ENCODE data around the gene GBX1.

GBX1 gene

GRCh38 chr7:151177310-151177709 lies 9.8 kb upstream of the GBX1 start:
- H3K4me3 ChIP-seq (ENCODE audit: low read depth, low read length) = no peak overlapping the region
- no peak for DNase-seq (ENCODE audit: low read depth)
- no peak for TF ChIP-seq POLR2A (IDR thresholded peaks at IDR 0.05; ENCODE audit: extremely low read depth, insufficient read length)
- no peak for TF ChIP-seq MAX (IDR thresholded peaks at IDR 0.05; ENCODE audit: low read depth, low read length)
- TF ChIP-seq CTCF (IDR thresholded peaks at IDR 0.05; ENCODE audit: low read depth, low read length) = no peak

- no peak for DNase-seq (ENCODE audit: low read depth)
- TF ChIP-seq MYC (IDR thresholded peaks at IDR 0.05; ENCODE audit: low read depth, low read length) (no peak), MAX (IDR thresholded peaks at IDR 0.05; ENCODE audit: low read depth, low read length) (no peak), CTCF (IDR thresholded peaks at IDR 0.05; ENCODE audit: low read depth, low read length) (no peak), POLR2A (IDR thresholded peaks at IDR 0.05; ENCODE audit: extremely low read depth, insufficient read length) (no peak)
- no peak overlapping the region for H3K4me3 ChIP-seq (ENCODE audit: low read depth, low read length)
Measured at GRCh38 chr7:151176401-151176800, 8.9 kb upstream of the GBX1 start.

- DNase-seq (ENCODE audit: low read depth) = no peak
- TF ChIP-seq POLR2A (IDR thresholded peaks at IDR 0.05; ENCODE audit: extremely low read depth, insufficient read length) (no peak), MYC (IDR thresholded peaks at IDR 0.05; ENCODE audit: low read depth, low read length) (no peak), CTCF (IDR thresholded peaks at IDR 0.05; ENCODE audit: low read depth, low read length) (no peak), MAX (IDR thresholded peaks at IDR 0.05; ENCODE audit: low read depth, low read length) (no peak)
- no peak overlapping the region for H3K4me3 ChIP-seq (ENCODE audit: low read depth, low read length)
Measured at GRCh38 chr7:151175793-151176311, 8.4 kb upstream of the GBX1 start.

- no peak overlapping the region for H3K4me3 ChIP-seq (ENCODE audit: low read depth, low read length)
- TF ChIP-seq MYC (IDR thresholded peaks at IDR 0.05; ENCODE audit: low read depth, low read length) (no peak), POLR2A (IDR thresholded peaks at IDR 0.05; ENCODE audit: extremely low read depth, insufficient read length) (no peak), CTCF (IDR thresholded peaks at IDR 0.05; ENCODE audit: low read depth, low read length) (no peak), MAX (IDR thresholded peaks at IDR 0.05; ENCODE audit: low read depth, low read length) (no peak)
- no peak for DNase-seq (ENCODE audit: low read depth)
Measured at GRCh38 chr7:151175047-151175792, 7.7 kb upstream of the GBX1 start.

- no peak for DNase-seq (ENCODE audit: low read depth)
- no peak overlapping the region for H3K4me3 ChIP-seq (ENCODE audit: low read depth, low read length)
- no peak for TF ChIP-seq POLR2A (IDR thresholded peaks at IDR 0.05; ENCODE audit: extremely low read depth, insufficient read length)
- no peak for TF ChIP-seq MYC (IDR thresholded peaks at IDR 0.05; ENCODE audit: low read depth, low read length)
- TF ChIP-seq CTCF (IDR thresholded peaks at IDR 0.05; ENCODE audit: low read depth, low read length) = no peak
- TF ChIP-seq MAX (IDR thresholded peaks at IDR 0.05; ENCODE audit: low read depth, low read length) = no peak
Measured at GRCh38 chr7:151174246-151175046, 7.0 kb upstream of the GBX1 start.
